ENCODE results near the gene EME1. TPM values are rescaled to one million over a fixed set of nuclear protein-coding genes. Genes with fewer than 3 reads are reported as not detected.

Gene EME1
- total RNA-seq, 1 experiment from 2014 or later, result 31.9 TPM

DNA sequence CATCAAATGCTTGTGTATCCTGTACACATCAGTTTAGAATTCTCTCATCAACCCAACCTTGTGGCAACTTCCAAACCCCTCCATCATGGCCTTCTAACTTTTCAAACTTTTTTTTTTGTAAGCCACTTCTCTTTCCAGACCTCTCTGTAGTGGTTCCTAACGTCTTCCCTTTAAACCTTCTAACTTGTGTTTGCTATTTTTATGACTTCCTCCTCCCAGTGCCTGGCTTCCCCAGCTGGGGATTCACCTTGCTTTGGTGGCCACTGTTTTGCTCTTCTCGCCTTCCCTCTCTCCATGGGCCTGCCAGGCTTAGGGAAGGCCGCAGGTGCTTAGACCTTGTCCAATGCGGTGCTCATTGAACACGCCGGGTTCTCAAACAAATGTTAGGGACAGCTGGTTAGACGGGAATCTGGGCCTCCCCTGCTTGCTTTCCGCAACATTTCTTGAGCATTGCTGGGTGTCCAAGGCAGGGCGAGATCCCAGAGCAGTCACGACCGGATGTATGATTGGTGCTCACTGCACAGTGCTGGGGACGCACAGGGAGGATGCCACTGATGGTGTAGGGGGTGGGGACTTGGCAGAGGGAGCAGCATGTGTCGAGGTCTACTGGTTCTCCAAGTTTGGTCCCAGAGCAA is 28.2 kb upstream of the EME1 start:
- intact Hi-C loops (cut with micrococcal nuclease; ENCODE audit: unreplicated experiment), result no loop called here
- H3K36me3 ChIP-seq (ENCODE audit: insufficient read depth, low read length, poor library complexity, severe bottlenecking), result no peaks in the 10 kb centered on the region
- no TSS peak for BruUV-seq (replicated peaks)
- CTCF ChIA-PET, result no interaction called here
- H3K27me3 ChIP-seq (replicated peaks; ENCODE audit: insufficient read depth, low read depth, low read length, poor library complexity), result no peaks in the 10 kb centered on the region
- peaks cover 3% of the 10 kb centered on the region for H3K4me1 ChIP-seq (ENCODE audit: insufficient read depth, low read length, poor library complexity, severe bottlenecking)
- no peak overlapping the region for H3K4me3 ChIP-seq (ENCODE audit: low read depth, low read length, poor library complexity, severe bottlenecking)
- POLR2A ChIA-PET (ENCODE audit: low non-redundant PET), result no interaction called here
- DNase-seq (ENCODE audit: low spot score), result no peak
- no peak overlapping the region for H3K27ac ChIP-seq (ENCODE audit: low read depth, low read length, poor library complexity, severe bottlenecking)
- TF ChIP-seq EZH2 (IDR thresholded peaks at IDR 0.05; ENCODE audit: borderline replicate concordance, low read depth, low read length, poor library complexity, severe bottlenecking), result no peak
- TF ChIP-seq CTCF (conservative IDR thresholded peaks at IDR 0.05; ENCODE audit: low read depth, low read length), result no peak
- H3K9me3 ChIP-seq (ENCODE audit: low read depth, low read length, poor library complexity, severe bottlenecking), result no peaks in the 10 kb centered on the region

DNA sequence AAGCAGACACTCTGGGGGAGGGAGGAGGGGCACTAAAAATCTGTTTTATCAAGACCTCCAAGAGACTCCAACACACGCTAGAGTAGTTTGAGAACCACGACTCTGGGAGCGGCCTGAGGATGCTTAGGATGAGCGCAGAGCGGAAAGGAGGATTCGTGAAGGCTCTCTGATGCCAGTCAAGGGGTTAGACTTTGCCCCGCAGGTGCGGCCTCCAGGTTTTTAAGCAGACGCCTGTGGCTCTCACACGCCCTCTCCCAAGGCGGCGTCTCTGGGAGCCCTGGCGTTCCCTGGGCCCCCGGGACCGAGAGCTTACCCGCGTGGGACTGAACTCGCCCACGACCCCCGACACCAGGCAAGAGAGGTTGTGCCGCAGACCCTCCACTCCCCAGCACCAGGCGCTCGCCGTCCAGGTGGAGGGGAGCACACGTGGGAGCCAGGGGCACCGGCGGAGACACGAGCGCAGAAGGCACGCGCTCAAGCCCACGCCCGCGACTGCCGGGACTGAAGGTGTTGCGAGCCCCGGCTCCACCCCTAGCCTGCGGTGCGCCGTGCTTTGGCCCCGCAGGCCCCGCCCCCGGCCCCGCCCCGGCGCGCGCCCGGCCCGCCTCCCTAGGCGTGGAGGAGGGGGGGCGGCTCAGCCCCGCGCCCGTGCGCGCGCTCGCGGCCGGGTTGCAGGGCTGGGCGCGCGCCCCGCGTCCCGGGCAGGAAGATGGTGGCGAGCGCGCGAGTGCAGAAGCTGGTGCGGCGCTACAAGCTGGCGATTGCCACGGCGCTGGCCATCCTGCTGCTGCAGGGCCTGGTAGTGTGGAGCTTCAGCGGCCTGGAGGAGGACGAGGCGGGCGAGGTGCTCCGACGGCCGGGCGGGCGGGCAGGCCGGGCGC is 27.4 kb upstream of the EME1 start, which contains the start of gene XYLT2:
Gene XYLT2 (plus strand): TSS at position 695 of the 881 bp plus-strand sequence. CDS start 15 bp downstream, at position 710.
- Histone ChIP-seq H3K4me1 (ENCODE audit: insufficient read depth, low read length, poor library complexity, severe bottlenecking) (peaks cover 3% of the 10 kb centered on the region), H3K27me3 (replicated peaks; ENCODE audit: insufficient read depth, low read depth, low read length, poor library complexity) (no peaks in the 10 kb centered on the region), H3K4me3 (ENCODE audit: low read depth, low read length, poor library complexity, severe bottlenecking) (peak within 1 kb of the TSS; percentile 72), H3K9me3 (ENCODE audit: low read depth, low read length, poor library complexity, severe bottlenecking) (no peaks in the 10 kb centered on the region), H3K36me3 (ENCODE audit: insufficient read depth, low read length, poor library complexity, severe bottlenecking) (no peaks in the 10 kb centered on the region), H3K27ac (ENCODE audit: low read depth, low read length, poor library complexity, severe bottlenecking) (peak within 1 kb of the TSS; percentile 55)
- POLR2A ChIA-PET (ENCODE audit: low non-redundant PET), result interaction anchor here (0.6 kb wide), 1 partner anchor 83 kb away, joined by 4 read pairs; no protein-coding TSS in a partner anchor
- no TSS peak for BruUV-seq (replicated peaks)
- intact Hi-C loops (cut with micrococcal nuclease; ENCODE audit: unreplicated experiment), result no loop called here
- DNase-seq (ENCODE audit: low spot score), result peak; percentile 94
- no peak for TF ChIP-seq CTCF (conservative IDR thresholded peaks at IDR 0.05; ENCODE audit: low read depth, low read length)
- no peak for TF ChIP-seq EZH2 (IDR thresholded peaks at IDR 0.05; ENCODE audit: borderline replicate concordance, low read depth, low read length, poor library complexity, severe bottlenecking)
- CTCF ChIA-PET, result no interaction called here

GRCh38 chr17:50346313-50347116 is 26.5 kb upstream of the EME1 start:
- H3K27me3 ChIP-seq (replicated peaks; ENCODE audit: insufficient read depth, low read depth, low read length, poor library complexity), result no peaks in the 10 kb centered on the region
- CTCF ChIA-PET, result no interaction called here
- POLR2A ChIA-PET (ENCODE audit: low non-redundant PET), result interaction anchor here (0.6 kb wide), 1 partner anchor 84 kb away, joined by 4 read pairs; no protein-coding TSS in a partner anchor
- no peaks in the 10 kb centered on the region for H3K36me3 ChIP-seq (ENCODE audit: insufficient read depth, low read length, poor library complexity, severe bottlenecking)
- no peaks in the 10 kb centered on the region for H3K9me3 ChIP-seq (ENCODE audit: low read depth, low read length, poor library complexity, severe bottlenecking)
- DNase-seq (ENCODE audit: low spot score), result no peak
- peak overlapping the region; percentile 72 for H3K4me3 ChIP-seq (ENCODE audit: low read depth, low read length, poor library complexity, severe bottlenecking)
- BruUV-seq (replicated peaks), result no TSS peak
- intact Hi-C loops (cut with micrococcal nuclease; ENCODE audit: unreplicated experiment), result no loop called here
- peak overlapping the region; percentile 55 for H3K27ac ChIP-seq (ENCODE audit: low read depth, low read length, poor library complexity, severe bottlenecking)
- H3K4me1 ChIP-seq (ENCODE audit: insufficient read depth, low read length, poor library complexity, severe bottlenecking), result peaks cover 3% of the 10 kb centered on the region
- no peak for TF ChIP-seq EZH2 (IDR thresholded peaks at IDR 0.05; ENCODE audit: borderline replicate concordance, low read depth, low read length, poor library complexity, severe bottlenecking)
- no peak for TF ChIP-seq CTCF (conservative IDR thresholded peaks at IDR 0.05; ENCODE audit: low read depth, low read length)

All from A673 (cell line).